Right forelimb (tissue), 1 donor: ENCODE data around the gene MMP11.

ENCODE experiments used
- DNase-seq: peaks from one replicate; pipeline ENCODE4 v3.0.0-alpha.2; 2018

The MMP11 gene

DNA sequence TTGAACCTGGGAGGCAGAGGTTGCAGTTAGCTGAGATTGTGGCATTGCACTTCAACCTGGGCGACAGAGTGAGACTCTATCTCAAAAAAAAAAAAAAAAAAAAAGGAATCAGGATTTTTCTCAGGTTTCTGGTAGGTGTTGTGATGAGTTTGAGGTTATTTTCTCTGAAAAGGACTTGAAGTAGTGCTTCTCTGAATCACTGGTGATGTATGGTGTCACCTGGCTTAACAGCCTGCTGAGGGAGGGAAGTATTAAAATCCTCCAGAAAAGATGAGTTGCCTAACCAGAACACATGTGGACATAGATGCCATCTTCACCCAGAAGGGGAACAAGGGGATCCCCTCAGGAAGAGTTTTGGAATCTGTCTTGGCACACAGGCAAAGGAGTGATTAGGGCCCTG, 34.2 kb downstream of the MMP11 start:
- DNase-seq: no peak

DNA sequence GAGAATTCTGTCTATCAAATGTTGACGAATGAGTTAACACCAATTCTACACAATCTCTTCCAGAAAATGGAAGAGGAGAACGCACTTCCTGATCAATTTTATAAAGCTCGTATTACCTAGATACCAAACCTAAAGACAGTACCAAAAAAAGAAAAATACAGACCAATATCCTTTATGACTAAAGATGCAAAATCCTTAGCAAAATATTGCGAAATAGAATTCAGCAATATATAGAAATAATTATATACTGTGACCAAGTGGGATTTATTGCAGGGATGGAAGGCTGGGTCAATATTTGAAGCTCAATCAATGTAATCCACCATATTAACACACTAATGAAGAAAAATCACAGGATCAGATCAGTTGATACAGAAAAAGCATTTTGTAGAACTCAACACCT, 39.7 kb downstream of the MMP11 start:
- DNase-seq: no peak

DNA sequence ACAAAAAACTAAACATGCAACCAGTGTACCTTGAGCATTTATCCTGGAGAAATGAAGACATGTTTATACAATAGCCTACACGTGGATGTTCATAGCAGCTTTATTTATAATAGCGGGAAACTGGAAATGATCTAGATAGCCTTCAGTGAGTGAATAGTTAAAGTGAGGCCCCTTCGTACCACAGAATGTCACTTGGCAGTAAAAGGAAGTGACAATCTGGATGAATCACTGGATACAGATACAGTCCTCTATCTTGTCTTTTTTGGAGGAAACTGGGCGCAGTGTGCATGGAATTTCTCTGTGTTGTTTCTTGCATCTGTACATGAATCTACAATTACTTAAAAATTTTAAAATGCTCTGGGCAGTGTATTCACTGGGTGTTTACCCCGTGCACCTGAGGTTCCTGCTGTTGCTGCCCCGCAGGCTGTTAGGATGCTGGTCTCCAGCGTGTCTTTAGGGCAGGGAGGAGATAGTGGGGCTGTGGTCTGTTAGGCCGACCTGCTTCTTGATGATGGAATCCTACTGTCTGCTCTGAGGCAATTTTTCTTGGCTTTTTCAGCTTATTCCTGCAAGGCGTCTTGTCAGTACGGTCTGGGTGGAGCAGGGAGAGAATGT, 43.0 kb downstream of the MMP11 start:
- no peak for DNase-seq

GRCh38 chr22:23816156-23816976, 43.7 kb downstream of the MMP11 start:
- DNase-seq: no peak

- no peak for DNase-seq
These were observed 44.5 kb downstream of the MMP11 start for GRCh38 chr22:23817146-23817545.

GRCh38 chr22:23818541-23818940, 45.9 kb downstream of the MMP11 start:
- DNase-seq: no peak

DNA sequence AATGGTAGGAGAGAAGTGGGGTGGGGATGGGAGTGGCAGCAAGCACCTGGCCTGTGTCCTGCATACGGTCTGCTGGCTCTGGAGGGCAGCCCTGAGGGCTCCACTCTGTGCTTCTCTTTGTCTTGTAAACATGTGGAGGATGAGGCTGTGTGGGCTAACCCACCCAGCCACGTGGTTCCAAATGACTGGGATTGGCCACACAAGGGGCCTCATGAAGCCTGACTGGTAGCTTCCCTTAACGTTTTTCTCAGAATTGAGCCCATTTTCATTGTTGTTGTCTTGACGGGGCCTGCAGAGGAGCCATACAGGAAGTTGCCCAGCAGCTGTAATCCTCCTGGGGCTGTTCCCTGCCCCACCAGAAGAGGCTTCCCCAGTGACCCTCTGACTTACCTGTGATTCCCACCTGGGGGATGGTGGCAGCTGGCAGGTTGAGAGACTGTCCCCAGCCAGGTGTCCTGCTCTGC, 48.1 kb downstream of the MMP11 start:
- peak; percentile 11 for DNase-seq

GRCh38 chr22:23822101-23822671, 49.5 kb downstream of the MMP11 start:
- DNase-seq: no peak

DNA sequence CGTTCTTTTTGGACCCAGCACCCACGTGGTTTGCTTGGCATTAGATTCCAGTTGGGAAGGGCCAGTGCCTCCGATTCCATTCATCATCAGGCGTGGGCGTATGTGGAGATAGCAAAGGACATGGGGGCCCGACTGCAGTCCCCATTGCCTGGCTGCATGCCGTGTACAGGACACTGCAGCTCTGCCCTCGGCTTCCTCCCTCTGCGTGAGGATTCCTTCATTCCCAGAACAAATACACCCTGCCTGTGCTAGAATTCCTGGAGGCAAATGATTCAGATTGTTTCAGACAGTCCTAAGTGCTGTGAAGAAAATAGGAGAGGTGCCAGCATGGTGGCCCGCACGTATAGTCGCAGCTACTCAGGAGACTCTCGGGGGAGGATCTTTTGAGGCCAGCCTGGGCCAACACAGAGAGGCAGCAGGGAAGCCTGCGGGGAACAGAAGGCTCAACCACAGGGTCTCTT, 50.7 kb downstream of the MMP11 start:
- DNase-seq: no peak

DNA sequence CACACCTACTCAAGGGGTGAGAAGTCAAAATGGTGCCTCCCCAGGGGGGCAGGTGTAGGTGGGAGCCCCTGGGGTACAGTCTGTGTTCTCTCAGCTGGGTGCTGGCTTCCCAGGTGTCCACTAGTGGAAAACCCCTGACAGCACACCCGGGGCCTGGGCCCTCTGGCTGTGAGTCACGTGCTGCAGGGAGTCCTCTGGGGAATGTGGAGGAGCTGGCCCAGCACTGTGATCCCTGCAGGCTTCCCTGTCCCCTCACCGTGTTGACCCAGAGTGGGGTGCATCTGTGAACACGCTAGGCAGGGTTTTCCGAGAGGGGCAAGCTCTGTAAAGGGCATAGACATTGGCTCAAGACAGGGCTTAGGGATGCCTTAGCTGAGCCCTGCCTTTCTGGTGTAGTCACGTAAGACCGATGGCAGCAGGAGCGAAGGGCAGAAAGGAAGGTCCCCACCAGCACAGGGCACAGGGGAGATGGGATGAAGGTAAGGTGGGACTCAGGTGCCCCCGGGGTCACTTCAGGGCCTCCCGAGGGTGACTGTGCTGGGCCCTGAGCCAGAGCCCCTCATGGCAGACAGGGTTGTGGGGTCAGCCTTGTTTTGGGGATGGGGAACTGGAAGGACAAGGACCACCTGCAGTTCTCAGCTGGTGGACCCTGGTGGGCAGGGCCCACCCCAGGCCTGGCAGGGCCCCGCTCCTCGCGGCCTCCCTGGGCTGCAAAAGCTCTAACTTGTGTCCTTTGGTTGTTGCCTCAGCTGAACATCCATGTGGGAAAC, 52.0 kb downstream of the MMP11 start:
- peak; percentile 26 for DNase-seq

DNA sequence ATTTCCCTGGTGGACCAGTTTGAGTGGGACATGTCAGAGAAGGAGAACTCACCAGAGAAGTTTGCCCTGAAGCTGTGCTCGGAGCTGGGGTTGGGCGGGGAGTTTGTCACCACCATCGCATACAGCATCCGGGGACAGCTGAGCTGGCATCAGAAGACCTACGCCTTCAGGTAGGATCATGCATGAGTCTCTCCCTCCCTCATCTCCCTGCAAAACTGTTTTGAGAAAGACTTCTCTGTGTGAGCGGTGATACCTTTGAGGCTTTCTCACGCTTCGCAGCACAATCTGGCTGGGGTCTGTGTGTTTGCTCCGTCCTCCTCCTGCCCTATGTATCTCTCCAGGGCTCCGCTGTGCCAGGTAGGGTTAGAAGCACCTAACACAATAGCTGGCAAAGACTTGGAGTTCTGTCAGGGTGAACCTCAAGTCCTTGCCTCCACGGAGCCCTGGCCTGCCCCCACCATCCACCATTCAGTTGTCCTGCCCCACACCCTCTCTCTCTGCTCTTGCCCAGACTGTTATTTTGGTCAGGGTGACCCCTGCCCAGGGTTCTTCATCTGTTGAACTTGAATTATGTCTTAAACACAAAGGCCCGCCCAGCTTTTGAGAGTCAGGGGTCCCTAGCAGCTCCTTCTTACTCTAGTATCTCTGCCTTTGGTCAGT, 52.7 kb downstream of the MMP11 start:
- peak; percentile 33 for DNase-seq

DNA sequence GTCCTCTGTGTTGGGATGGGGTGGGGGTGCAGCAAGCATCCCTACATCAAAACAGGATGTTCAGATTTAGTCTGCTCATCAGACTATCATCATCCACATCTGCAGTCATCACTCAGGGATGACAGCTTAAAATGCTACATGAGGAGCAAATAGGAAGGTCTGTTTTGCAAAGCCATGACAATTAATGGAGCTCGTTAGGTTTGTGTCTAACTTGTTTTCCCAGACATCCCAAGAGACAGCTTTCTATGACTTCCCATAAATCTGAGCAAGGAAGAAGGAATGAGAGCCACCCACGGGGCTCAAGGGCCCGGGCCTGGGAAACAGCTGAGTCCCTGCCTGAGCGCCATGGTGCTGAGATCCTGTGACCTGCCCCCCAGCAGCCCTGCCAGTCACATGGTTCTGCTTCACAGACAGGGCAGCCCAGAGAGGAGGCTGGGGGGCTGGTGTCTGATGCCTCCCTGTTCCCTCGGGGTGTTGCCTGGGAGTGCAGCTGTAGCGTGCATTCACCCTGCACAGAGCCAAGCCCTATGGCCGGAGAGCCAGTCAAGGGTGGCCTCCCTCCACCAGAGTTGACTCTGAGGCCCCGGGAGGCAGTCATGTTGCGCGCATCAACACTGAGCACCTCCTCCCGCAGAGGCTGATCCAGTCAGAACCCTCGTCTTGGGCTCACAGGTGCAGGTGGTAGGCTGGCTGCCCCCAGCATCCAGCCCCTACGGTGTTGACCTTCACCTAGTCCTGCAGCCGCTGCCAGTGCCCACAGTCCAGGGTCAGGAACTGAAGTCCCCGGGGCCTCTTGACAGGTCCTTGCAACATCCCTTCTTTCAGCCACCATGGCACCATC, 54.1 kb downstream of the MMP11 start:
- peak; percentile 42 for DNase-seq

DNA sequence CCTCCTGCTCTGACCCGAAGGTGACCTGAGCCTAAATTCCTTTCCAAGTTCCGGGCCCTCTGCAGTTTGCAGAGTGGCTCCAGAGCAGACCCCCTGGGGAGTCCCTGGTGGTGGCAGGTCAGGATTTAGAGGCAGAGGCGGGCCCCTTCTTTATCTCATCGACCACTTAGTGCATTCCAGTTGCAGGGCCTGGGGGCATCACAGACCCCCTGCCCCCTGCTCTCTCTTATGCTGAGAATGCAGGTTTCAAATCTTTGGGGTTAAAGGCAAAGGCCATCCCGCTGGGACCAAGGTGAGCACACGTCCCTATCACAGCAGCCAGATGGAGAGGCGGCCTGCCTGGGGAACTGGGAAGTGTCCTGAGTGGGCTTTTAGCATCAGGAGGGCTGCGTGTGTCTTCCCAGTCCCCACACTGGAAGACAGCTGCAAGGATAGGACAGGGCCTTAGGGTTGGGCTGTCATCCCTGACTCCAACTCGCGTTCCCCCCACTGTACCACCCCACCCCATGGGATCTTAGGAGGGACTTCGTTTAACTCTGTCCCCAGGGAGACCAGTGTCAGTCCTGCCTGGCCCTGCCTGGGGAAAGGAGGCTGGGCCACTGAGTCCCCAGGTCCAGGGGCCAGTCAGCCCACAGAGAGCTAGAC, 54.8 kb downstream of the MMP11 start:
- DNase-seq: no peak

GRCh38 chr22:23828800-23829680, 56.4 kb downstream of the MMP11 start:
- DNase-seq: peak; percentile 31

GRCh38 chr22:23829845-23830372, 57.3 kb downstream of the MMP11 start:
- DNase-seq: peak; percentile 39

DNA sequence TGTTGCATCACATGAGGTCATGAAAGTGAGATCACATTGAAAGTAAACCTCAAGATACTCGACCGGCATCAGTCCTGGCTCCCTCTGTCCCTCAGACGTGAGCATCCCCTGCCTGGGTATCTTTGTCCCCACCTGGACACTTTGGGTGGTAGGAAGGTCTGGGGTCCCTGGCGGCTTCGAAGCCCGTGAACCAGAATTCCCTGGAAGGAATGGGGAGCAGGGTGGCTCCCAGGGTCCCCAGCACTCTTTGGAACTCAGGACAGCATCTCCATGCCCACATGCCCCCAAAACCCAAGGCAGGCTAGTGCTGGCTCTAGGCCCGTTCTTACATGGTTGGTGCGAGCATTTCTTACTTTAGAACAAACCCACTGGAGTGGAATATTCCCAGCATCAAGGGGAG, 58.6 kb downstream of the MMP11 start:
- DNase-seq: peak; percentile 24

GRCh38 chr22:23831781-23832180, 59.1 kb downstream of the MMP11 start:
- peak; percentile 19 for DNase-seq

DNA sequence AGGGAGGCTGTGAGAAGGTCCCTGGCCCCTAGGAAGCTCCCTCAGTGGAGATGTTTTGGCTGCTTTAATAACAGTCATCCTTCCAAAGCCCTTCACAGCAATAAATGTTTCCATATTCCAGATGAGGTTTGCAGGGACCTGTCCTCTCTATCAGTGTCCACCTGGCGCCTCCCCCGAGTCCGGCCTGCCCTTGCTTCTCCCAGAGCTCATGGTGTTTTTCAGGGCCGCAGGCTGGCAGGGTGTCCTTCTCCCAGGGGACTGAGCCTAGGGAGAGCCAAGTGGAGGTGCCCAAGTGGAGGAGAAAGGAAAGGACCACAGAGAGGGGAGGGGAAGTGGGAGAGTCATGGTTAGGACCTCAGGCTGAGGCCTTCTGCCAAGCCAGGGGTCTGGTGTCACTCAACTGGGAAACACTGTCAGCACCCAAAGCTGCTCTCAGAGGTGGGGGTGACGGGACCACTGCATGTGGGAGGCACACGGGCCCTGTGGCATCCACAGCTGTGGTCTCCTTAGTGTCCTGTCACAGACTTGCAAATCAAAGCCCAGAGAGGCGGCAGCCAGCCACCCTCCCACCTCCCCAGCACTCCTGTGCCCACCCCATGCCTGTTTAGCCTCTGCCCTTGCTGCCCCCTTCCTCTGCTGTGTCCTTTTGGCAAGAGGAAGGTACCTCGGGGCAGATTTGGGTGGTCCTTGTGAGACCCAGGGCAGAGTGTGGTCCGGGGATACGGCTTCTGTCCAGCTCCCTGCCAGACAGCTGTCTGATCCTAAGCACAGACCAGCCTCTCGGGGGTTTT, 59.8 kb downstream of the MMP11 start:
- peak; percentile 31 for DNase-seq
